ENCODE results near the gene OSBP2. TPM values are rescaled to one million over a fixed set of nuclear protein-coding genes. Genes with fewer than 3 reads are reported as not detected.

The OSBP2 gene
- total RNA-seq, 2 donors from 2014 or later: 4.0 to 16.8 TPM

GRCh38 chr22:30826670-30827355 is 132.1 kb downstream of the OSBP2 start:
- no peaks in the 10 kb centered on the region for H3K9me3 ChIP-seq
- DNase-seq (ENCODE audit: low spot score): no peak
- no peak overlapping the region for H3K4me3 ChIP-seq
- H3K27ac ChIP-seq: no peak overlapping the region
- no peak for TF ChIP-seq CTCF (IDR thresholded peaks at IDR 0.05)
- no peaks in the 10 kb centered on the region for H3K36me3 ChIP-seq
- H3K4me1 ChIP-seq: peaks cover 0 to 24% of the 10 kb centered on the region in 2 donors
- peaks cover 0 to 6% of the 10 kb centered on the region in 2 donors for H3K27me3 ChIP-seq

GRCh38 chr22:30827646-30828045 is 133.0 kb downstream of the OSBP2 start:
- Histone ChIP-seq H3K9me3 (no peaks in the 10 kb centered on the region), H3K27ac (no peak overlapping the region), H3K27me3 (no peaks in the 10 kb centered on the region), H3K4me3 (no peak overlapping the region), H3K36me3 (no peaks in the 10 kb centered on the region), H3K4me1 (peaks cover 0 to 16% of the 10 kb centered on the region in 2 donors)
- no peak for DNase-seq (ENCODE audit: low spot score)
- no peak for TF ChIP-seq CTCF (IDR thresholded peaks at IDR 0.05)

- H3K4me3 ChIP-seq: no peak overlapping the region
- H3K36me3 ChIP-seq: no peaks in the 10 kb centered on the region
- no peak for DNase-seq (ENCODE audit: low spot score)
- H3K27ac ChIP-seq: no peak overlapping the region
- TF ChIP-seq CTCF (IDR thresholded peaks at IDR 0.05): no peak
- no peaks in the 10 kb centered on the region for H3K9me3 ChIP-seq
- peaks cover 0 to 12% of the 10 kb centered on the region in 2 donors for H3K4me1 ChIP-seq
- H3K27me3 ChIP-seq: no peaks in the 10 kb centered on the region
These were observed 133.8 kb downstream of the OSBP2 start for GRCh38 chr22:30828187-30829155.

GRCh38 chr22:30829901-30830550 is 135.4 kb downstream of the OSBP2 start:
- no peak for TF ChIP-seq CTCF (IDR thresholded peaks at IDR 0.05)
- no peak overlapping the region for H3K27ac ChIP-seq
- peaks cover 0 to 12% of the 10 kb centered on the region in 2 donors for H3K4me1 ChIP-seq
- H3K9me3 ChIP-seq: no peaks in the 10 kb centered on the region
- H3K4me3 ChIP-seq: no peak overlapping the region
- no peaks in the 10 kb centered on the region for H3K27me3 ChIP-seq
- DNase-seq (ENCODE audit: low spot score): no peak
- no peaks in the 10 kb centered on the region for H3K36me3 ChIP-seq

GRCh38 chr22:30830907-30831306 is 136.2 kb downstream of the OSBP2 start:
- Histone ChIP-seq H3K9me3 (no peaks in the 10 kb centered on the region), H3K36me3 (no peaks in the 10 kb centered on the region), H3K4me1 (peaks cover 0 to 12% of the 10 kb centered on the region in 2 donors), H3K4me3 (no peak overlapping the region), H3K27ac (no peak overlapping the region), H3K27me3 (no peaks in the 10 kb centered on the region)
- no peak for TF ChIP-seq CTCF (IDR thresholded peaks at IDR 0.05)
- no peak for DNase-seq (ENCODE audit: low spot score)

Measured in right atrium auricular region (tissue), 2 donors.